HG02763 (cell line): Measurements from ENCODE around the gene ECI1.

Experiments
- ATAC-seq: cut with Tn5 transposase; IDR thresholded peaks from one replicate; pipeline ENCODE4 v1.9.1; 2021; ENCODE audit warnings: mild to moderate bottlenecking, moderate library complexity; ENCODE audit not compliant: unreplicated experiment

ECI1 gene

GRCh38 chr16:2251296-2252111, at the start of gene ECI1:
TSS of gene ECI1 (minus strand) at chr16:2251587. CDS start at chr16:2251566, 21 bp downstream.
- peak; percentile 93 for ATAC-seq

- ATAC-seq: no peak
Measured at GRCh38 chr16:2299915-2300192, 48.5 kb upstream of the ECI1 start.

GRCh38 chr16:2299121-2299914, 47.9 kb upstream of the ECI1 start:
- no peak for ATAC-seq

GRCh38 chr16:2298621-2299020, 47.2 kb upstream of the ECI1 start:
- no peak for ATAC-seq

GRCh38 chr16:2297506-2297860, 46.1 kb upstream of the ECI1 start:
- no peak for ATAC-seq

GRCh38 chr16:2296661-2297505, 45.5 kb upstream of the ECI1 start:
- no peak for ATAC-seq

GRCh38 chr16:2295056-2295798, 43.8 kb upstream of the ECI1 start:
- no peak for ATAC-seq

GRCh38 chr16:2292221-2292620, 40.8 kb upstream of the ECI1 start:
- ATAC-seq: no peak

- no peak for ATAC-seq
Measured at GRCh38 chr16:2289282-2289681, 37.9 kb upstream of the ECI1 start.

- ATAC-seq: no peak
Measured at GRCh38 chr16:2288726-2289125, 37.3 kb upstream of the ECI1 start.

GRCh38 chr16:2287916-2288547, 36.6 kb upstream of the ECI1 start:
- ATAC-seq: no peak

GRCh38 chr16:2286550-2286949, 35.2 kb upstream of the ECI1 start:
- no peak for ATAC-seq

GRCh38 chr16:2285731-2286191, 34.4 kb upstream of the ECI1 start:
- ATAC-seq: no peak

- no peak for ATAC-seq
Measured at GRCh38 chr16:2284797-2285576, 33.6 kb upstream of the ECI1 start.

GRCh38 chr16:2284001-2284770, 32.8 kb upstream of the ECI1 start:
- no peak for ATAC-seq

GRCh38 chr16:2282866-2283555, 31.6 kb upstream of the ECI1 start:
- no peak for ATAC-seq

- ATAC-seq: no peak
Measured at GRCh38 chr16:2282262-2282661, 30.9 kb upstream of the ECI1 start.

- ATAC-seq: no peak
Measured at GRCh38 chr16:2280981-2281542, 29.7 kb upstream of the ECI1 start.
